Colonic mucosa (tissue), 4 donors: Measurements from ENCODE around the gene OGDHL. TPM values are rescaled to one million over a fixed set of nuclear protein-coding genes. Genes with fewer than 3 reads are reported as not detected.
"Not testable (repeated sequence)": the region's sequence is repeated elsewhere in the genome, so short reads cannot be mapped to it uniquely, and the experiment has no call there.

Source experiments
- DNase-seq: peaks from one replicate; pipeline ENCODE4 v3.0.0-alpha.2; 2020
- H3K27ac ChIP-seq: fragments of 200-600 bp; one replicate; pipeline ENCODE4 v1.8.0; 2021
- H3K27me3 ChIP-seq: fragments of 200-600 bp; one replicate; pipeline ENCODE4 v1.8.0; 2021
- H3K36me3 ChIP-seq: fragments of 200-600 bp; one replicate; pipeline ENCODE4 v1.8.0; 2021
- H3K4me1 ChIP-seq: fragments of 200-600 bp; one replicate; pipeline ENCODE4 v1.8.0; 2021; ENCODE audit warnings: mild to moderate bottlenecking
- H3K4me3 ChIP-seq: fragments of 200-600 bp; one replicate; pipeline ENCODE4 v1.8.0; 2021
- H3K9ac ChIP-seq, 2 donors: one replicate each; pipeline ENCODE4 v1.7.0; 2013; ENCODE audit warnings: control low read depth in 2 of 2, low read depth in 2 of 2, low read length in 2 of 2
- H3K9me3 ChIP-seq: fragments of 200-600 bp; one replicate; pipeline ENCODE4 v1.8.0; 2021
- CTCF ChIP-seq: fragments of 200-600 bp; IDR thresholded peaks from one replicate; pipeline ENCODE4 v1.8.0; 2022; ENCODE audit warnings: antibody characterized with exemption, mild to moderate bottlenecking
- intact Hi-C: fragments of 100-400 bp; cut with DNase I; formaldehyde crosslinking; loops from one replicate; pipeline ENCODE4 v1.14.1; 2022
- total RNA-seq, 2 donors: library from RNA; stranded (reverse); fragmentation: NEBNext Ultra II Directional in 1 of 2; extraction: Animal tissue kit (Norgen Biotek cat#: 25700) in 1 of 2; gene quantifications; one replicate each; pipeline ENCODE4 v1.2.1, GENCODE V29; 2021
- donor health status: healthy.
- donor health status: DM: no; HTN: no; CAD: no.
- donor health status: DM: no; HTN: no; CAD: no.

OGDHL gene
- total RNA-seq, 2 donors from 2014 or later = 0.79 to 3.2 TPM

DNA sequence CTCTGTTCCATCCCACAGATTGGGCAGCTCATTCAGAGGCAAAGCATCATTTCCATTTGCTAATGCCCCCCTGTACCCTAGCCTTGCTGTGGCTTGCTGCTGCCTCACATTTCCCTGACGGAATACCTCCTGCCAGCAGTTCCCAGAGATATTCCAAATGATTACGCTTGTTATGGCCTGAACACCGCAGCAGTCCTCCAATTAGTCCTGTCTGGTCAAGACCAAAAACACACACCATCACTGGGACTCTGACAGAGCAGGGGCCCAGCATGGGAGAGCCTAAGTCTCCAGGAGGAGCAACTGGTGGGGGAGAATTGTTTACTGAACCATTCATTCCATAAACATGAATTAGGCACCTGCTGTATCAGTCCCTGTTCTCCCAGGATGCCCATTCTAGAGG is 6.1 kb downstream of the OGDHL start:
- Histone ChIP-seq H3K4me3 (no peak overlapping the region), H3K36me3 (no peaks in the 10 kb centered on the region), H3K27ac (no peak overlapping the region), H3K4me1 (no peaks in the 10 kb centered on the region), H3K27me3 (no peaks in the 10 kb centered on the region), H3K9ac (no peak overlapping the region), H3K9me3 (no peaks in the 10 kb centered on the region)
- no peak for TF ChIP-seq CTCF
- no peak for DNase-seq
- intact Hi-C loops = no loop called here

DNA sequence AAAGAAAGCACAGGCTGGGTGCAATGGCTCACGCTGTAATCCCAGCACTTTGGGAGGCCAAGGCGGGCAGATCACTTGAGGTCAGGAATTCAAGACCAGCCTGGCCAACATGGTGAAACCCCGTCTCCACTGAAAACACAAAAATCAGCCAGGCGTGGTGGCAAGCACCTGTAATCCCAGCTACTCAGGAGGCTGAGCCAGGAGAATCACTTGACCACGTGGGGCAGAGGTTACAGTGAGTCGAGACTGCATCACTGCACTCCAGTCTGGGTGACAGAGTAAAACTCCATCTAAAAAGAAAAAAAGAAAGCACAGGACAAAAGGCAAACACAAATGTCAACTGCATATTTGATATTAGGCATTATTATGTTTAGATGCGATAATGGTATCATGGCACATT is 7.2 kb downstream of the OGDHL start:
- intact Hi-C loops = not testable (repeated sequence)

DNA sequence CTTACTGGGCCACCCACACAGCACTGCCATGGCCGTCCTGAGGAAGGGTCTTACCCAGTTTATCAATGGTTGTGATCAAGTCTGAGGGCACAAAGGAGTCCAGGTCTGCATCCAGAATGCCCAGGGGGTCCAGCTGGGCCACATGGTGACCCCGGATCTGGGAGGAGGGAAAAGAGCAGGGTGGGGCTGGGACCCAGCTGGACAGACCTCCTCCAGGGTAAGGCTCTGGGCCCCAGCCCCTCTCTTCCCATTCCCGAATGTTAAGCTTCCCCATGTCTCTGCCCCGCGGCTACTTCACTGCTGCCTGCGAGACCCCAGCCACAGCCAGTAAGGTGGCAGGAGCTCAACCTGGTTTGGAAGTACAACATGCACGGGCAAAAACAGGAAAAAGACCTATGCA is 9.5 kb downstream of the OGDHL start:
- H3K27ac ChIP-seq = no peak overlapping the region
- intact Hi-C loops = no loop called here
- no peak overlapping the region for H3K9ac ChIP-seq
- H3K9me3 ChIP-seq = no peaks in the 10 kb centered on the region
- H3K27me3 ChIP-seq = no peaks in the 10 kb centered on the region
- H3K36me3 ChIP-seq = no peaks in the 10 kb centered on the region
- no peak for DNase-seq
- H3K4me1 ChIP-seq = no peaks in the 10 kb centered on the region
- TF ChIP-seq CTCF = no peak
- H3K4me3 ChIP-seq = no peak overlapping the region

More for the DNA sequence above, 7.2 kb downstream of the OGDHL start:
- H3K27me3 ChIP-seq, H3K4me3 ChIP-seq, H3K9ac ChIP-seq, H3K9me3 ChIP-seq, H3K27ac ChIP-seq, DNase-seq, H3K4me1 ChIP-seq, H3K36me3 ChIP-seq: not testable (repeated sequence)

GRCh38 chr10:49751636-49752510 is 10.2 kb downstream of the OGDHL start:
- intact Hi-C loops = no loop called here
- H3K9me3 ChIP-seq = no peaks in the 10 kb centered on the region
- no peak overlapping the region for H3K27ac ChIP-seq
- H3K27me3 ChIP-seq = no peaks in the 10 kb centered on the region
- H3K4me1 ChIP-seq = no peaks in the 10 kb centered on the region
- no peak overlapping the region for H3K4me3 ChIP-seq
- no peaks in the 10 kb centered on the region for H3K36me3 ChIP-seq
- DNase-seq = no peak
- no peak for TF ChIP-seq CTCF
- H3K9ac ChIP-seq = no peak overlapping the region

- Histone ChIP-seq H3K36me3 (no peaks in the 10 kb centered on the region), H3K4me1 (no peaks in the 10 kb centered on the region), H3K27ac (no peak overlapping the region), H3K4me3 (no peak overlapping the region), H3K9me3 (no peaks in the 10 kb centered on the region), H3K27me3 (no peaks in the 10 kb centered on the region), H3K9ac (no peak overlapping the region)
- intact Hi-C loops = no loop called here
- no peak for TF ChIP-seq CTCF
- DNase-seq = no peak
Measured at GRCh38 chr10:49751216-49751615, 10.9 kb downstream of the OGDHL start.

GRCh38 chr10:49750546-49750945 is 11.6 kb downstream of the OGDHL start:
- Histone ChIP-seq H3K27ac (no peak overlapping the region), H3K9ac (no peak overlapping the region)

More at GRCh38 chr10:49750546-49750945, 11.6 kb downstream of the OGDHL start:
- no peaks in the 10 kb centered on the region for H3K4me1 ChIP-seq
- no peaks in the 10 kb centered on the region for H3K27me3 ChIP-seq
- no peak overlapping the region for H3K4me3 ChIP-seq
- H3K9me3 ChIP-seq = no peaks in the 10 kb centered on the region
- TF ChIP-seq CTCF = no peak
- intact Hi-C loops = no loop called here
- no peak for DNase-seq
- no peaks in the 10 kb centered on the region for H3K36me3 ChIP-seq
